ENCODE results near the gene SLFN12.
"Not testable (repeated sequence)": the region's sequence is repeated elsewhere in the genome, so short reads cannot be mapped to it uniquely, and the experiment has no call there.

The SLFN12 gene

GRCh38 chr17:35432176-35433074, at the start of gene SLFN12:
Gene SLFN12, minus strand, starts transcription at chr17:35432500. Its CDS starts 9,472 bp downstream, at chr17:35423028.
- no peak for DNase-seq

GRCh38 chr17:35479271-35479670, 47.0 kb upstream of the SLFN12 start:
- DNase-seq, result no peak

- DNase-seq, result no peak
Observed at GRCh38 chr17:35477248-35477647, 44.9 kb upstream of the SLFN12 start.

DNA sequence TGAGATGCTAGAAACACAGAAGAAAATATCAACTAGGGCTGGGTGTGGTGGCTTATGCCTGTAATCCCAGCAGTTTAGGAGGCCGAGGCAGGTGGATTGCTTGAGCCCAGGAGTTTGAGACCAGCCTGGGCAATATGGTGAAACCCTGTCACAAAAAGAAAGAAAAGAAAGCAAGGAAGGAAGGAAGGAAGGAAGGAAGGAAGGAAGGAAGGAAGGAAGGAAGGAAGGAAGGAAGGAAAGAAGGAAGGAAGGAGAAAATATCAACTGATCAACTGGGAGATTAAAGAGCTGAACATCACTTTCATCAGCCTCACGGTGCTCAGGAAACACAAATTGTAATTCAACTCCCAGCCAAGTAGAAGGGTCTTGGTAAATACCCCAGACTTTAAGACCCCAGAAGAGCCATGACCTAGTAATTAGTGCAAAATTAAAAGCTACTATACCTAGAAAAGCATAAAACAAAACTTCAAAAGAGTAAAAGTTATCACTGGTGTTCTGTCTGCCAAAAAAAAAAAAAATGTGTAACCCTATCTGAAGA, 44.1 kb upstream of the SLFN12 start:
- DNase-seq, result no peak

DNA sequence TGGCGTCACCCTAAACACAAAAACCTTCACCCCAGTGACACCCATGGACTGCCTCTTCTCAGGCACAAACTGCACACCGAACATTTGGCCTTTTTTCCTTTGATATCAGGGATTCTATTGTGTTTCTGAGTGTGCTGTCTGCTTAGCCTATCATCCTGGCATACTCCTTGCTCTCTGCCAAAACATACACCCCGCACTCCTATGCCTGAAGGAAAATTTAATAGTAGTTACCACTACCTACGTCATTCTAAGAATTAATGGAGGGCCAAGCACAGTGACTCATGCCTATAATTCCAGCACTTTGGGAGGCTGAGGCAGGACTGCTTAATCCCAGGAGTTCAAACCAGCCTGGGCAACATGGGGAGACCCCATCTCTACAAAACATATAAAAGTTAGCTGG, 36.2 kb upstream of the SLFN12 start:
- DNase-seq, result no peak

GRCh38 chr17:35467824-35468223, 35.5 kb upstream of the SLFN12 start:
- no peak for DNase-seq

DNA sequence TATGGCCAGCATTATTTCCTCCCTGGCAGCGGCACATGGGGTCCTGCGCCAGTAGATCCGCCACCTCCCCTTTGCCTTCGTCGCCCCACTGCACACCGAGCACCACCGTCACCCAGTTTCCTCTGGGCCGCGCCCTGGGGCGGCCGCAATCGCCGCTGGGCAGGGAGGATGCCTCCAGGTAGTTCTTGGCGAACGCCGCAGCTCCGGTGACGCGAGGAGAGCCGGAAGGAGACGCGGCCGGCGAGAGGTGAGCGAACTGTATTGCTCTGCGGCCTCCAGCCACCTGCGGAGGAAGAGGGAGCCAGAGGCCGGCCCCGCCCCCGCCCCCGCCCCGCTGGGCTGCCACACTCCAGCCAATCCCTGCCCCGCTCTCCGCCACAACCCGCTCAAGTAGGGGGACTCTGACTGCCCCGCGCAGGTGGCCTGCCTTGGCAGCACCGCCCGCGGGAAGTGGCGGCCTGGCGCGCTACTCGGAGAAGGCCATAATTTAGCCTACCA, 28.1 kb upstream of the SLFN12 start:
- no peak for DNase-seq

GRCh38 chr17:35454035-35454434, 21.7 kb upstream of the SLFN12 start:
- not testable (repeated sequence) for DNase-seq

DNA sequence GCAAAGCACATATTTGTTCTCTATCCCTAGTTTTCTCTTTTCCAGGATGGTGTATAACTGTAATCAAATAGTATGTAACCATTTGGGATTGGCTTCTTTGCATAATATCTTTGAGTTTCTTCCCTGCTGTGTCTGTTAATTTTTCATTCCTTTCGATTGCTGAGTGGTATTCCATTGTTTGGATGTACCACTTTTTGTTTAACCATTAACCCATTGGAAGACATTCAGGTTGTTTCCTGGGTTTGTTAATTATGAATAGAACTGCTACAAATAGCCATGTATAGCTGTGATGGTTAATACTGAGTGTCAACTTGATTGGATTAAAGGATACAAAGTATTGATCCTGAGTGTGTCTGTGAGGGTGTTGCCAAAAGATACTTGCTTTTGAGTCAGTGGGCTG, 20.9 kb upstream of the SLFN12 start:
- no peak for DNase-seq

DNA sequence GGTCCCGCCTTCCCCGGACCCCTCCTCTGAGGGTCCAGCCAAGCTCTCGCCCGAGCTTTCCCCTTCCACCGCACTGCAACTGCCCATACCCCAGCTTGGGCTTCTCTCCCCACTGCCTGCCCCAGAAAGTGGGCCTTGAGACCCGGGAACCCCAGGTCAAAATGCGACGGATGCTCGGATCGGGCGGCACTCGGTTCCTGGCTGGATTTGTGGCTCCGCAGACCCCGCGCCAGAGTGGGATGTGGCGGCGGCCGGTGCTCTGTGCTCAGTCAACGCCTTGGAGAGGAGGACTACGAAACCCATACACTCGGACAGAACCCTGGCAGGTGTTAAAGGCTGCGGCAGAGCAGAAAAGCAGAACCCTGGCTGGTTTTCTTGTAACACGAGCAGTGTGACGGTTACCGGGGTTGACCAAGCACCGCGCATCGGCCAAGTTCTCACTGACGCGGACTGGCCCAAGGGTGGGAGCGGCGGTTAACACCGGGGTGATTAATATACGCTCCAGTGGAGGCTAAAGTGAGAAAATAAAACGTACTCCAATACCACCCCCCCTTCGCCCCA, 17.2 kb upstream of the SLFN12 start:
- no peak for DNase-seq

GRCh38 chr17:35448899-35449227, 16.6 kb upstream of the SLFN12 start:
- DNase-seq, result no peak

DNA sequence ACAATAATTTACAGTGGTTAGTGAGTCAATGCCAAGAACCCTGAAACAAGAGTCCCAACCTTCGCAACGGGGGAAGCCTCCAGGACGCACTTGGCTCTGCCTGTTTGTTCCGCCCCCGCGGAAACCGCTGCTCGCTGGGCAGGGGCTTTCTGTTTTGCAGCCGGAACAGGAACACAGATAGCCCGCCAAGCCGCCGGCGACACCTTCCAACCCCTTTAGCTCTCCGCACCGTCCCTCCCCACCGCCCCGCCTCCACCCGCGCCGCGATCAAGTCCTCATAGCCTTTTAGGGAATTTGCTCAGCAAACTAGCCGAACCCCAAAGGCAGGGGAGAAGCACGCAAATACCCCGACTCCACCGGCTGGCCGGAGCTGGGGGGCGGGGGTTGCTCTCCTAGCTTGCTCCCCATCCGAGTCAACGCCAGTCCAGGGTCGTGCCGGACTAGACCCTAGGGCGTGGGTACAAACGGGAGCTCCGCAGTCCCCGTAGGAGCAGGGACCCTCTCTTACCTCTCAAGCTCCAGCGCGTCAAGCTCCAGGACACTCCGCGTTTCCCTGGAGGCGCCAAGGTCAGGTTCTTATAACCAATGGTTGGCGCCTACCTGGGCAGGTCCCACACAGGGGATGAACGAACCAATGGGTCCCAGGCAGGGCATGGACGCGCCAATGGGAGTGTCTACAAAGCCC, 16.1 kb upstream of the SLFN12 start, which contains the start of gene SLFN13:
SLFN13 (minus strand) TSS at position 553 of the 685 bp plus-strand sequence. CDS start 3,086 bp downstream, outside the sequence.
- DNase-seq, result peak; percentile 55

GRCh38 chr17:35447499-35447898, 15.2 kb upstream of the SLFN12 start:
- no peak for DNase-seq

DNA sequence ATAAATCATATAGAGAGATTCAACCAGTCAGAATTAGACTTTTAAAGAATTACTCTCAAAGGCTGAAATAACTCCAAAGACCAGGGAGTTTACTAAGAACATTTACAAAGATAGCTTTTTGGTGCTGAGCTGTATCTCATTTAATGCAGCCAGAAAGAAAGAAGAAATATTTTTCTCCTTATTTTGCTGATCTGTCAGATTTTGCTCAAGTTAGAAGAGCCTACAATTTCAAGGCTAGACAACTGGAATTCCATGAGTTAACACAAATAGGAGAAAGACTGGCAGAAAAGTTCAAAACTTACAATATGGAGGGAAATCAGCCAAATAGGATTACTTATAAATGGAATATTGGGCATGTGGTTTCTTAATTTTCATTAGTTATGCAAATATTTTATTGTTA, 6.1 kb upstream of the SLFN12 start:
- DNase-seq, result no peak

- DNase-seq, result peak; percentile 60
Observed at GRCh38 chr17:35433075-35433894, 985 bp upstream of the SLFN12 start.

DNA sequence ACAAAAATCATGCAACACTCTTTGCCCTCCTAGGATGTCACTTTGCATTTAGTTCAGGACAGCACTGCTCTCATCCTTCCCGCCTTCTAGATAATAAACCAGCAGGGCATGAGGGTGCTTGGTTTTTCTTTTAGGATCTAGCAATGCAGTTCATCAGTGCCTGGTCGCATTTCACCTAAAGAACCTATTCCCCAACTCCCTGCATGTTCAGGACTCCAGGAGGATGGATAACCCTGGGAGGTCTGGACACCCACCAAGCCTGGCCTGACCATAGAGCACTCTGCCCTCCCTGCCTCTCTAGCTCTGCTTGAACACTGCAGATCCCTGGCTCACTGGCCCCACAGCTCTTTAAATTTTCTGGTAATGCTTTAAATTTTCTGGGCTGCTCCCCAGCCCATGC, 2.6 kb downstream of the SLFN12 start:
- DNase-seq, result no peak

DNA sequence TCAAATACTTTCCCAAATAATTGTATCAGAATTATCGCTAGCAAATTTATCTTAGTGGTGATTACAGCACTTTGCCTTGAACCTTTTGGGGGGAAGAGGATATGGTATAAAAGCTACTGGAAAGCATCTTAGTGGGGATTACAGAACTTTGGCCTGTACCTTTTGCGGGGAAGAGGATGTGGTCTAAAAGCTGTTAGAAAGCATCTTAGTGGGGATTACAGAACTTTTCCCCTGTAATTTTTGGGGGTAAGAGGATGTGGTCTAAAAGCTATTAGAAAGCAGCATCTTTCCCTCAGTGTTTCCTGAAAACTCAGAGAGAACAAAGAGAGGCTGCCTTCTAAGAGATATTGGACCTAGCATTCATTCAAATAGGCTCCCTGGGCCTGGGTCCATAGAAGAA, 4.1 kb downstream of the SLFN12 start:
- DNase-seq, result no peak

- no peak for DNase-seq
Observed at GRCh38 chr17:35423761-35424160, 8.5 kb downstream of the SLFN12 start.

- not testable (repeated sequence) for DNase-seq
Observed at GRCh38 chr17:35421069-35421468, 11.2 kb downstream of the SLFN12 start.

- no peak for DNase-seq
Observed at GRCh38 chr17:35416659-35417058, 15.6 kb downstream of the SLFN12 start.

DNA sequence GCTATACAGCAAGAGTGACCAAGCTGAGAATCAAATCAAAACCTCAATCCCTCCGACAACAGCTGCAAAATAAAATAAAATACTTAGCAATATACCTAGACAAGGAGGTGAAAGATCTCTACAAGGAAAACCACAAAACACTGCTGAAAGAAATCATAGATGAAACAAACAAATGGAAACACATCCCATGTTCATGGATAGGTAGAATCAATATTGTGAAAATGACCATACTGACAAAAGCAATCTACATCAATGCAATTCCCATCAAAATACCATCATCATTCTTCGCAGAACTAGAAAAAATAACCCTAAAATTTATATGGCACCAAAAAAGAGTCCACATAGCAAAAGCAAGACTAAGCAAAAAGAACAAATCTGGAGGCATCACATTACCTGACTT, 17.6 kb downstream of the SLFN12 start:
- not testable (repeated sequence) for DNase-seq

DNA sequence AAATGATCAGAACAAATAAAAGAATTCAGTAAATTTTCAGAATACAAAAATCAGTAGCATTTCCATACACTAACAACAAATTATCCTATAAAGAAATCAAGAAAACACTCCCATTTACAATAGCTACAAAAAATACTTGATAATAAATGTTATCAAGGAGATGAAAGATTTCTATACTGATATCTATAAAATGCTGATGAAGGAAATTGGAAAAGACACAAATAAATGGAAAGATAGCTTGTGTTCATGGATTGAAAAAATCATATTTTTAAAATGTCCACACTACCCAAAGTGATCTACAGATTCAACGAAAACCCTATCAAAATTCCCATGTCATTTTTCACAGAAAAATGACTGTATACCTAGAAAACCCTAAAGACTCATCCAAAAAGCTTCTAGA, 18.1 kb downstream of the SLFN12 start:
- DNase-seq, result no peak

DNA sequence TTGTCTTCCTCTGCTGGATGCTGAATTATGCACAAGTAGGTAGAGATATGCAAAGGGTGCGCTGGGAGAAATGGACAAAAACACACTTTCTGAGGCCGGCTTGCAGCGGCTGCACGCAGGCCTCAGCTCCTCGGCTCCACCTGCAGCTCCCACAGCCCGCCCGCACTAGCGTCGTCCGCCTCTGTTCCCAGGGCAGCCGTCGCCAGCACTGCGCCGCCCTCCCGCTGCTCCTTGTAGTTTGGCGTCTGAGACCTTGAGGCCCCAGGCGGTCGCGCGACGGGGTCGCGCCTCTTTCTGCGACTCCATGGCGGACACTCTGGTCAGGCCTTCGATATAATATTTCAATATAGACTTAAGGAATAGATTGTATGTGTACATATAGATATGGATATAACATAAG, 24.8 kb downstream of the SLFN12 start:
- no peak for DNase-seq
